GM10248 (cell line): ENCODE results near the gene PTGDR2.

ENCODE experiments used
- CTCF ChIA-PET: fragments of 300-600 bp; sonication (Branson Sonifier 250); formaldehyde crosslinking; extraction: SDS; loops from one replicate; lab custom pipeline; 2021; ENCODE audit warnings: antibody characterized with exemption; lab: Yijun Ruan, JAX
- POLR2A ChIA-PET: fragments of 350-650 bp; sonication (Branson Sonifier 250); formaldehyde crosslinking; extraction: SDS; loops from one replicate; lab custom pipeline; 2020; ENCODE audit warnings: antibody characterized with exemption; lab: Yijun Ruan, JAX
- DNase-seq: peaks from one replicate; pipeline ENCODE4 v3.0.0; 2012; ENCODE audit errors: extremely low spot score
- TF ChIP-seq, protein P1 (sequence below): IDR thresholded peaks from 2 replicates; pipeline ENCODE4 v1.5.1; 2012; ENCODE audit warnings: mild to moderate bottlenecking, low read depth; ENCODE audit errors: extremely low read depth, missing control alignments, control extremely low read depth

Gene PTGDR2

DNA sequence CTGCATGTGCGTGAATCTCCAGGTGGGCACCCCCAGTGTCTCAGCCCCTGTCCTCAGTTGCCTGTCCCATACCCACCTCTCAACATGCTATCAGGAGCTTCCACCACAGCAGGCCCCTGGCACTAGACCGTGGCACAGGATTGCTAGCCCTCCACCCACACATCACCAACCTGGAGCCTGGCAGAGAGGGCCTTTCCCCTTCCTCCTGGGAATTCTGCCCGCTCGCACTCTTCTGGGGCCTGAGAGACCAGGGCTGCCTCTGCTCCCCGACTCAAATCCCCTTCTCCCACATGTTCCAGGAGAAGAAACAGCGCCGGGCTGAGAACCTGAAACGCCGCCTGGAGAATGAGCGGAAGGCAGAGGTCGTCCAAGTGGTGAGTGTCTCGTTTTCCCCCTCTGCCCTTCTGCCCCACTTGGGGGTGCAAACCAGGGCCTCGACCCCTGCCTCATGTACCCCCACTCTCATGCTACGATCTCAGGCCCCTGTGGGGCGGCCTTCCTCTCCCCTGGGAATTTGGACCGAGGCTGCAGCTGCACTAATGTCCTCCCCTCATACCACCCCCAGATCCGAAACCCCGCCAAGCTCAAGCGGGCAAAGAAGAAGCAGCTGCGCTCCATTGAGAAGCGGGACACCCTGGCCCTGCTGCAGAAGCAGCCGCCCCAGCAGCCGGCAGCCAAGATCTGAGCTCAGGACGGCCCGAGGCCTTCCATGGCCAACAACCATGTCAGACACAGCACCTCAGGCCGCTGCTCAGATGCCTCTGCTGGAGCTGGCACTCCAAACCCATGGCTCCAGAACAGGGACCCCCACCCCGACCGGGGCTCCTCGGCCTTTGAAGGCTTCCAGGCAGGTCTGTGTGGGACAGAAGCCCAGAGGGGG lies 5.9 kb downstream of the PTGDR2 start:
- no peak for DNase-seq
- TF ChIP-seq, protein P1, sequence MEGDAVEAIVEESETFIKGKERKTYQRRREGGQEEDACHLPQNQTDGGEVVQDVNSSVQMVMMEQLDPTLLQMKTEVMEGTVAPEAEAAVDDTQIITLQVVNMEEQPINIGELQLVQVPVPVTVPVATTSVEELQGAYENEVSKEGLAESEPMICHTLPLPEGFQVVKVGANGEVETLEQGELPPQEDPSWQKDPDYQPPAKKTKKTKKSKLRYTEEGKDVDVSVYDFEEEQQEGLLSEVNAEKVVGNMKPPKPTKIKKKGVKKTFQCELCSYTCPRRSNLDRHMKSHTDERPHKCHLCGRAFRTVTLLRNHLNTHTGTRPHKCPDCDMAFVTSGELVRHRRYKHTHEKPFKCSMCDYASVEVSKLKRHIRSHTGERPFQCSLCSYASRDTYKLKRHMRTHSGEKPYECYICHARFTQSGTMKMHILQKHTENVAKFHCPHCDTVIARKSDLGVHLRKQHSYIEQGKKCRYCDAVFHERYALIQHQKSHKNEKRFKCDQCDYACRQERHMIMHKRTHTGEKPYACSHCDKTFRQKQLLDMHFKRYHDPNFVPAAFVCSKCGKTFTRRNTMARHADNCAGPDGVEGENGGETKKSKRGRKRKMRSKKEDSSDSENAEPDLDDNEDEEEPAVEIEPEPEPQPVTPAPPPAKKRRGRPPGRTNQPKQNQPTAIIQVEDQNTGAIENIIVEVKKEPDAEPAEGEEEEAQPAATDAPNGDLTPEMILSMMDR, result no peak
- ChIA-PET POLR2A (no interaction called here), CTCF (interaction anchor here (1.2 to 3.2 kb wide), 3 partner anchors 11 to 38 kb away, joined by 4 to 15 read pairs (median 6); no protein-coding TSS in a partner anchor)

DNA sequence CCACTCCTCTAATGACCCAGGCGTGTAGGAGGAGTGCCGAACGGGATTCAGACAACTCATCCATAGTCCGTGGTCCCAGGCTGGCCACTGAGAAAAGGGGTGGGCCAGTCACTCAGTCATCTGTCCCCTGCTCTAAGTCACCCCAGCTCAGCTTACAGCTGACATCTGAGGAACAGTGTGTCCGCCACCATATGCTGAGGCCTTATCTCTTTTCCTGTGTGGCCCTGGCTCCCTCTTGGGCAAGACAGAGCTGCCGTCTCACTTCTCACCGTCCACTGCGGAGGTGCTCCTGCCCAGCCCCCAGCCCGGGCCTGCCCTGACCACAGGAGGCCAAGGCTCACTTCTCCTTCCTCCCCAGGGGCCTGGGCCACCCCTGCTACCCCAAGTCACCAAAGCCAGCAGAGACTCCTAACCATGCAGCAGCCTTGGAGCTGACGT lies 7.0 kb downstream of the PTGDR2 start:
- ChIA-PET CTCF (interaction anchor here (0.8 to 3.2 kb wide), 3 partner anchors 11 to 50 kb away, joined by 3 to 15 read pairs (median 4); no protein-coding TSS in a partner anchor), POLR2A (no interaction called here)
- TF ChIP-seq, protein P1, result no peak
- DNase-seq, result no peak

DNA sequence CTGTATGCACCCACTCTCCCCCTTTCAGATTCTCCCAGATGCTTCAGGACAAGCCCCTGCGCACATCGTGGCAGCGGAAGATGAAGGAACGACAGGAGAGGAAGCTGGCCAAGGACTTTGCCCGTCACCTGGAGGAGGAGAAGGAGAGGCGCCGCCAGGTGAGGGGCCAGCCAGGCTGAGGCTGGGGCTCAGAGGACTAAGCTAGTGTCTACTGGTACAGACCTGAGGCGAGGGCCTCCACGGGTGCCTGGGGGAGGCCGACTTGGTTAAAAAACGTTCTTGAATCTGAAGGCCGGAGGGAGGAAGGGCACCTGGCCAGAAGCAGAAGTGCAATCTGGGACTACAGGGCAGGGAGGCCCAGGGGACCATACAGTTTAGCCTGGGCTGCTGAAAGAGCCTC lies 7.9 kb downstream of the PTGDR2 start:
- CTCF ChIA-PET, result interaction anchor here (0.8 to 3.2 kb wide), 3 partner anchors 11 to 51 kb away, joined by 3 to 15 read pairs (median 4); no protein-coding TSS in a partner anchor
- TF ChIP-seq, protein P1, result no peak
- POLR2A ChIA-PET, result no interaction called here
- DNase-seq, result no peak

DNA sequence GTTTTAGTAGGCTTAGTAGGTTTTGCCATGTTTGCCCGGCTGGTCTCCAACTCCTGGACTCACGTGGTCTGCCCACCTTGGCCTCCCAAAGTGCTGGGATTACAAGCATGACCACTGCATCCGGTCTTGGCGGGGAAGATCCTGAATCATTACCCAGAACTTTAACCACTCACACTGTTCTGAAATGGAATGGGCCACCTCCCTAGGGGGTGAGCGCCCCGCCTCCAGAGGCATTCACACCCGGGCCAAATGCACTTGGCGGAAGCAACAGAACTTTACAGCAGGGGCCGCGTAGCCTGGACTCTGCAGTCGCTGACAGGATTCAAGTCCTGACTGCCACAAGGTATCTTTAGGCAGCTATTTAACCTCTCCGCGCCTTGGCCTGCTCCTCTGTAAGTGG lies 8.5 kb downstream of the PTGDR2 start:
- ChIA-PET CTCF (interaction anchor here (1.5 kb wide), 2 partner anchors 52 to 72 kb away, joined by 3 to 6 read pairs; no protein-coding TSS in a partner anchor), POLR2A (interaction anchor here (0.5 kb wide), 1 partner anchor 28 kb away, joined by 3 read pairs; no protein-coding TSS in a partner anchor)
- TF ChIP-seq, protein P1, result no peak
- DNase-seq, result no peak

DNA sequence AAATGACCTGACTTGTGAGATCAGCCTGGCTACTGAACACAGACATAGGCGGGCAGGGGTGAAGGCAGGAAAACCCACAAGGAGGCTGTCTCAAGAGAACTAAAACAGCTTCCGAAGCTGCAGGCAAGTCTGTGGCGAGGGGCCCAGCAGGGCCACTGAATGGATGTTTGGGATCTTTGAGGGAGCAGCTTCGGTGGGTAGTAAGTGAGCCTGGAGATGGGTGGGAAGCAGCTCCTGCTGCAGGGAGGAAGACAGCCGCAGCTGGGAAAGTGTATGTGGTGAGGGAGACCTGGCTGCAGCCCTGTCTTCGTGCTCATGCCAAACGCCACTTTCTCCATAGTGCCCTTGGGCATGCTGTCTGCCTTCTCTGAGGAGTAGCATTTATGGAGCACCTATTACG lies 10.4 kb downstream of the PTGDR2 start:
- POLR2A ChIA-PET, result no interaction called here
- CTCF ChIA-PET, result interaction anchor here (0.9 to 3.4 kb wide), 4 partner anchors 14 to 70 kb away, joined by 3 to 21 read pairs (median 6); no protein-coding TSS in a partner anchor
- DNase-seq, result no peak
- TF ChIP-seq, protein P1, result no peak

DNA sequence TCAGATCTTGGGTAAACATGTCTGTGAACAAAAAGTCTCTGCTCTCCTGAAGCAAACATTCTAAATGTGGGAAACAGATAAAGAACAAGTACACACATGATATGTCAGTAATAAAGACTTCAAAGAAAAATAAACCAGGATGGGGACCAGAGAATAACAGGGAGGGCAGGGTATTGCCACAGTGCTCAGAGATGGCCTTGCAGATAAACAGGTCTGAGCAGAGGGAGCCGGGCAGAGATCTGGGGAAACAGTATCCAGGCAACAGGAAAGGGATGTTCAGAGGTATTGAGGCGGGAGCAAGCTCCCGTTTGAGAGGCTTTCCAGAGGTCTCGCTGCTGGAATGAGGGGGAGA lies 10.9 kb downstream of the PTGDR2 start:
- no peak for DNase-seq
- POLR2A ChIA-PET, result no interaction called here
- TF ChIP-seq, protein P1, result no peak
- CTCF ChIA-PET, result interaction anchor here (0.9 to 3.4 kb wide), 4 partner anchors 14 to 69 kb away, joined by 3 to 21 read pairs (median 6); no protein-coding TSS in a partner anchor
